ENCODE results near the gene ONECUT3.

GRCh38 chr19:1736927-1737326, 16.4 kb upstream of the ONECUT3 start:
- no peak for TF ChIP-seq CTCF (IDR thresholded peaks at IDR 0.05)
- no peak for TF ChIP-seq POLR2AphosphoS5 (IDR thresholded peaks at IDR 0.05)
